Activated CD4-positive, alpha-beta T cell treated with anti-CD3 and anti-CD28 coated beads, Interleukin-2, amount 50 U/mL, for 4 hours (primary cell): ENCODE data around the gene TPSAB1.
"Not testable (repeated sequence)": the region's sequence is repeated elsewhere in the genome, so short reads cannot be mapped to it uniquely, and the experiment has no call there.

Experiments
- DNase-seq, 2 experiments: peaks; one replicate each; pipeline ENCODE4 v3.0.0-alpha.2; 2020

The TPSAB1 gene

GRCh38 chr16:1253701-1254364 lies 13.3 kb downstream of the TPSAB1 start:
- not testable (repeated sequence) for DNase-seq

DNA sequence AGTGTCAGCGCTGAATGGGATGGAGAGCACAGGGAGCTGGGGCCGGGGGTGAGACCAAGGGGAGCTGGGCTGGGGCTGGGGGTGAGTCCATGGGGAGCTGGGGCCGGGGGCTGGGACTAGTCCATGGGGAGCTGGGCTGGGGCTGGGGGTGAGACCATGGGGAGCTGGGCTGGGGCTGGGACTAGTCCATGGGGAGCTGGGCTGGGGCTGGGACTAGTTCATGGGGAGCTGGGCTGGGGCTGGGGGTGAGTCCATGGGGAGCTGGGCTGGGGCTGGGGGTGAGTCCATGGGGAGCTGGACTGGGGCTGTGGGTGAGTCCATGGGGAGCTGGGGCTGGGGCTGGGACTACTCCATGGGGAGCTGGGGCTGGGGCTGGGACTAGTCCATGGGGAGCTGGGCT lies 14.3 kb downstream of the TPSAB1 start:
- not testable (repeated sequence) for DNase-seq

DNA sequence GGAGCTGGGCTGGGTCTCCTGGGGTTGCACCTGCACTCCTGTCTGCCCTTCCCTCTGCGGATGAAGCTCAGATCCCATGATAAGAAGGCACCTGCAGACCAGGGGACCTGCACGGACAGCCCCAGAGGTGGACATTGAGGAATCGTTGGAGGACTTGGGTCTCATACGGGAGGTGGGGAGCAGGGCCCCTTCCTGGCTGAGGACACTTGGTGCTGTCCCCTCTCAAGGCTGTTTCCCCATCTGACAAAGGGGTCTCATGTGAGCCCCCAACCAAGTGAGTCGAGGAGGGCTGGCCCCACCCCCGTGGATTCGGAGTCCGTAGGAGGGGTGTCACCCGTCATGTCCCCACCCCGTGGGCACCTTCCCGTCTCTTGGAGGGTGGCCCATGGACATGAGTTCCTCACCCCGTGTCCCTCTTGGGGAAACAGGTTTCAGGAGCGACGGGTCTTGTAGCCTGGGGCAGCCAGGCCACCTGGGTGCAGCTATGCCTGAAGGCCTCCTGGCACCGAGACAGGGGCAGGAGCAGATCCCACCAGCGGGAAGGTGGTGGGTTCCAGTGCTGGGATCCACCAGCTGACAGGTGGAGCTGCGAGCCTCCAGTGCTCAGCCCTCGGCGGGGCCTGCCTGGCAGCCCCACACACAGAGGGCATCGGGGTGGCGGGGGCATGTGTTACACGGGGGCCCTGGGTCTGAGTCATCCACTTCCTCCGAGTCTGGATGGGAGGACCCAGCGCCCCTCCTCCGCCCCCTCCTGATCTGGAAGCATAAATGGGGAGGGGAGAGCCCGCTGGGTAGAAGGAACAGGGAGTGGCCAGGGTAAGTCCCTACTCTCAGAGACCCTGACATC lies 15.0 kb downstream of the TPSAB1 start, which contains the start of gene TPSD1:
TSS of gene TPSD1 (plus strand) at position 794 of the 847 bp plus-strand sequence. CDS start 212 bp downstream, outside the sequence.
- DNase-seq = not testable (repeated sequence)

- not testable (repeated sequence) for DNase-seq
These were observed 15.9 kb downstream of the TPSAB1 start for GRCh38 chr16:1256296-1256873.

DNA sequence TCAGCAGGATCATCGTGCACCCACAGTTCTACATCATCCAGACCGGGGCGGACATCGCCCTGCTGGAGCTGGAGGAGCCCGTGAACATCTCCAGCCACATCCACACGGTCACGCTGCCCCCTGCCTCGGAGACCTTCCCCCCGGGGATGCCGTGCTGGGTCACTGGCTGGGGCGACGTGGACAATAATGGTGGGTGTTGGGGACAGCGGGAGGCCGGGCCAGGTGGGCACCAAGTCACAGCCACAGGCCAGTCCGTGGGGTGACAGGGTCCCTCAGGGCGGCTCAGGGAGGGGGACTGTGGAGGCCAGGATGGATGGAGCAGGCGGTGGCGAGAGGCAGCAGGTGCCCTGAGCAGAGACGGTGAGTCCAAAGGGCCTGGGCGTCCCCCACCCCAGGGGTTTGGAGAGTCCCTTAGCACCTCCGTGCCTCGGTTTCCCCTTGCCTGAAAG lies 16.4 kb downstream of the TPSAB1 start:
- no peak for DNase-seq

- no peak for DNase-seq
These were observed 17.2 kb downstream of the TPSAB1 start for GRCh38 chr16:1257561-1258224.

DNA sequence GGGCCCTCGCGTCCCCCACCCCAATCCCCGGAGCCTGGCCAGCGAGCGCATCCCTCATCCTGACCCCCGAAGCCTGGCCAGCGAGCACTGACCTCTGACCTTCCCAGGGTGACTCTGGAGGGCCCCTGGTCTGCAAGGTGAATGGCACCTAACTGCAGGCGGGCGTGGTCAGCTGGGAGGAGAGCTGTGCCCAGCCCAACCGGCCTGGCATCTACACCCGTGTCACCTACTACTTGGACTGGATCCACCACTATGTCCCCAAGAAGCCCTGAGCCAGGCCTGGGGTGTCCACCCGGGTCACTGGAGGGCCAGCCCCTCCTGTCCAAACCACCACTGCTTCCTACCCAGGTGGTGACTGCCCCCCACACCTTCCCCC lies 17.7 kb downstream of the TPSAB1 start:
- no peak for DNase-seq

DNA sequence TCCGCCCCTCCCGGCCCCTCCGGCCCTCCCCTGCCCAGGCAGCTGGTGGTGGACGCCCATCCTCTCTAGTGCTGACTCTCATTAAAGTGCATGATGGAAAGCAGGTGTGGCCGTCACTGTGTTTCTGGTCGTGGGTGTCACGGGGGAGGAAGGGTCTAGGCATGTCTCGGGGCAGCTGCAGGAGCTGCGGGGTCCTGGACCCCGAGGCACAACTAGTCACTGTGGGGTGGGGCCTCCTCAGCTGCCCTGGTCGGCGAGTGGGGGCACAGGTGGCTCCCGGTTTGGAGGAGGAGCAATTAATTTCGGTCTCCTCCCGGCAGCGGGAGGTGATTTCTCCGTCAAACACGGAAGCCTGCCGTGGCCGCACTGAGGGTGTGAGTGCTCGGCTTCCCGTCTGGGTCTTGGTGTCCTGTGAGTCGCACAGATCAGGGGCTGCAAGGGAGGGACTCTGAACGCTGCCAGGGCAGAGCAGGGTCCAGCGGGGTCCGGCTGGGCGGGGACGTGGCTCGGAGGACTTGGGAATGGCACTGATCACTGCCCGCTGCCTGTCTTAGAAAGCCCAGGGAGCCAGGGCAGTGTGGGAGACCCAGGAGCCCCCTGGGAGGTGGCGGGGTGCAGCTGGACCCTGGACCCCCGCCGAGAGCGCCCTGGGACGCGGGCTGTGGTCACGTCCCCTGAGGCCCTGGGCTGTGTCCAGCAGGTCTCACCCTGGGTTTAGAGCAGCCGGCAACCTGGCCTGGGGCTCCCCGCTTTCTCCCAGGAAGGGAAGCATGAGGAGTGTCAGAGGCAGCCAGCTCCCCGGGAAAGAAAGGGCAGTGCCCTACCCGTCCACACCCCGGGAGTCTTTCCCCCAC lies 18.6 kb downstream of the TPSAB1 start:
- no peak for DNase-seq

GRCh38 chr16:1259760-1260068 lies 19.2 kb downstream of the TPSAB1 start:
- no peak for DNase-seq

DNA sequence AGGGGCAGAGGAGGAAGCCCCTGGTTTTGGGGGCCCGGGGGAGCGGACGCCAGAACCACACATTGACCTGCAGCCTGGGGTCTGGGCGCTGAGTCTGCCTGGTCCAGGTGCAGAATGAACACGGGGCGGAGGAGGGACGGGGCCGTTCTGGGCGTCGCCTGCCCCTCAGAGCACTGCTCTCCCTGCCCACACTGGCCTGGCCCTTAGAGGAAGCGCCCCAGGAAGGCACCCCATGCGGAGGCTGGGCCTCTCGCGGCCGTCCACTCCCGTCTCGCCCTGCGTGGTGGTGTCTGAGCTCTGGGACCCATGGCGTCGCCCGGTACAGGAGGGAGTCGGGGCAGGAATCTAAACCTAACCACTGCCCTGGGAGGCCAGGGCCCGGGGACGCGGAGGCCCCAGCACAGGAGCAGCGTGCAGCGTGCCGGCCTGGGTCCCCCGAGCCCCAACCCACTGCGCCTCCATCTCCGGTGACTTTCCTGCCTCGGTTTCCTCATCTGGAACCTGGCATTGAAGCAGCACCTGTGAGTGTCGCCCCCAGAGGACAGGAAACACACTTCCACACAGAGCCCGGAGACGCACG lies 19.7 kb downstream of the TPSAB1 start:
- DNase-seq = no peak

- DNase-seq = no peak
These were observed 20.8 kb downstream of the TPSAB1 start for GRCh38 chr16:1261131-1261892.

GRCh38 chr16:1262210-1262845 lies 21.8 kb downstream of the TPSAB1 start:
- DNase-seq = no peak

DNA sequence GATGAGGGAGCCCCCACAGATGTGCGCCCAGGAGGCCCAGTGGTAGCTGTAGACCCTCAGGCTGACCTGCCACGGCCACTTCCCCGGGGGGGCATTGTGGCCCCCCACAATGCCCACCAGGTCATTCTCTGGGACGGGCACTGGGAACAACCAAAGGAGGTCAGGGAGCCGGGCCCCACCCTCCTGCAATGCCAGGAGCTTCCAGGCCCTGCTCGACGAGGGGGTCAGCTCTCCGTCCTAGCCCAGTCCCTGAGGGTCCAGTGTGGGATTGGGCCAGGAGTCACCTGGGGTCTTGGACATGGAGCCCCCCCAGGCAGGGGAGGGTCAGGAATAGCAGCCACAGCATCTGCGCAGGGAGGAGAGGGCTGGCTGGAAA lies 22.3 kb downstream of the TPSAB1 start:
- no peak for DNase-seq

- no peak for DNase-seq
These were observed 23.3 kb downstream of the TPSAB1 start for GRCh38 chr16:1263591-1264344.

DNA sequence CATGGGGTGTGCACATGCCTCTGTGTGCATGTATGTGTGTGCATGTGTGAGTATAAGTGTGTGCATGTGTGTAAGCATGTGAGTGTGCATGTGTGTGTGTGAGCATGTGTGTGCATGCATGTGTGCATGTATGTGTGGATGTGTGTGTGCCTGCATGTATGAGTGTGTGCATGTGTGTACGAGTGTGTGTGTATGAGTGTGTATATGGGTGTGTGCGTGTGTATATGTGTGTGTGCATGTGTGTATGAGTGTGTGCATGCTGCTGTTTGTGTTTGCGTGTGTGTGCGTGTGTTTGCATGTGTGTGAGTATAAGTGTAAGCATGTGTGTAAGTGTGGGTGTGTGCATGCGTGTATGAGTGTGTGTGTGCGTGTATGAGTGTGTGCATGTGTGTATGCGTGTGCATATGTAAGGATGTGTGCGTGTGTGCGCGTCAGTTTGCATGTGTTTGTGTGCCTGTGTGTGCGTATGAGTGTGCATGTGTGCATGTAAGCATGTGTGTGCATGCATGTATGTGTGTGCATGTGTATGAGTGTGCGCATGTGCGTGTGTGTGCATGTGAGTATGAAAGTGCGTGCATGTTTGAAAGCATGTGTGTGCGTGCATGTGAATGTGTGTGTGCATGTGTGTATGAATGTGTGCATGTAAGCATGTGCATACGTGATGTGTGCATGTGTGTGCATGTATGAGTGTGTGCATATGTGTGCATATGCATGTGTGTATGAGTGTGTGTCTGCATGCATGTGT lies 24.0 kb downstream of the TPSAB1 start:
- DNase-seq = no peak

- no peak for DNase-seq
These were observed 24.7 kb downstream of the TPSAB1 start for GRCh38 chr16:1265090-1265630.

DNA sequence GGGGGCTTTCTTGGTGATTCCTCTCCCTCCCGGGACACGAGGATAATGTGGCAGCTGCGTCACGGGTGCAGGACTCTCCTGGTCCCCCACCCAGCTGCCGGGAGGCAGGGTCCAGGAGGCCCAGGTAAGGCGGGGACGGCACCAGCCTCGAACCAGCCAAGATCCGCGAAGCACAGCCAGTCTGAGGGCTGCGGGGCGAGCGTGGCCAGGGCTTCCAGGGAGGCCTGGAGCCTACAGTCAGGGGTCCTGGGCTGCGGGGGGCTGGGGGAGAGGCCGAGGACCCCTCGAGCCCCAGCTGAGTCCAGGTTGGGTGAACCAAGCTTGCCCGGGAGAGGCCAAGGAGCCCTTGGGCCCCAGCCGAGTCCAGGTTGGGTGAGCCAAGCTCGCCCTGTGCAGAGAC lies 25.3 kb downstream of the TPSAB1 start:
- no peak for DNase-seq

GRCh38 chr16:1269418-1269817 lies 28.9 kb downstream of the TPSAB1 start:
- DNase-seq = not testable (repeated sequence)

DNA sequence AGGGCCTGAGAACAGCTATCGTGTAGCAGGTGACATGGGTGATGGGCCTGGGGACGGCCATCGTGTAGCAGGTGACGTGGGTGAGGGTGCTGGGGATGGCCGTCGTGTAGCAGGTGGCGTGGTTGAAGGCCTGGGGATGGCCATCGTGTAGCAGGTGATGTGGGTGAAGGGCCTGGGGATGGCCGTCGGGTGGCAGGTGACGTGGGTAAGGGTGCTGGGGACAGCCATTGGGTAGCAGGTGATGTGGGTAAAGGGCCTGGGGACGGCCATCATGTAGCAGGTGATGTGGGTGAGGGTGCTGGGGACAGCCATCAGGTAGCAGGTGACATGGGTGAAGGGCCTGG lies 30.8 kb downstream of the TPSAB1 start:
- DNase-seq = no peak
